HG03354 (cell line): Measurements from ENCODE around the gene RPTOR.
"Not testable (repeated sequence)": the region's sequence is repeated elsewhere in the genome, so short reads cannot be mapped to it uniquely, and the experiment has no call there.

Source experiments
- ATAC-seq: cut with Tn5 transposase; IDR thresholded peaks from one replicate; pipeline ENCODE4 v1.9.1; 2021; ENCODE audit warnings: mild to moderate bottlenecking; ENCODE audit not compliant: unreplicated experiment, poor library complexity, severe bottlenecking

Gene RPTOR

DNA sequence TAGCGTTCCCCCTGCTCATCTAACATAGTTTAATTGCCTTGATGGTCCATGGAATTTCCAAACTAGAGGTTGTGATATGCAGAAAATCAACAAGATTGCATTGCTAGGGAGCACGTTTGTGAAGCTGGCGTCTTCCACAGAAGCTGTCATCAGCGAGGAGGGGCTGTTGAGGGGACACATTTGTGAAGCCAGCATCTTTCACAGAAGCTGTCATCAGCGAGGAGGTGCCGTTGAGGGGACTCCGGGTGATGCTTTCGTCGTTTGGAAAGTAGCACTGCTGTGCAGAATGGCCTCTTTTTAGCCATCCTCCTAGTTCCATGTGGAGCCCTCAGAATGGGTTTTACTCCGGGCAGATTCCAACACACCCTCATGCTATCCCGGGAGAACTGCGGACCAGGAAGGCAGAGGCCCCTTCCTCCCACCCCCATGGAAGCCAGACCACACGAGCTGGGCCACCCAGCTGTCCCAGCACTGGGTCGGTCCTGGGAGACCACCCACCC lies 327.4 kb downstream of the RPTOR start:
- no peak for ATAC-seq

- ATAC-seq, result no peak
These were observed 328.1 kb downstream of the RPTOR start for GRCh38 chr17:80872501-80873306.

DNA sequence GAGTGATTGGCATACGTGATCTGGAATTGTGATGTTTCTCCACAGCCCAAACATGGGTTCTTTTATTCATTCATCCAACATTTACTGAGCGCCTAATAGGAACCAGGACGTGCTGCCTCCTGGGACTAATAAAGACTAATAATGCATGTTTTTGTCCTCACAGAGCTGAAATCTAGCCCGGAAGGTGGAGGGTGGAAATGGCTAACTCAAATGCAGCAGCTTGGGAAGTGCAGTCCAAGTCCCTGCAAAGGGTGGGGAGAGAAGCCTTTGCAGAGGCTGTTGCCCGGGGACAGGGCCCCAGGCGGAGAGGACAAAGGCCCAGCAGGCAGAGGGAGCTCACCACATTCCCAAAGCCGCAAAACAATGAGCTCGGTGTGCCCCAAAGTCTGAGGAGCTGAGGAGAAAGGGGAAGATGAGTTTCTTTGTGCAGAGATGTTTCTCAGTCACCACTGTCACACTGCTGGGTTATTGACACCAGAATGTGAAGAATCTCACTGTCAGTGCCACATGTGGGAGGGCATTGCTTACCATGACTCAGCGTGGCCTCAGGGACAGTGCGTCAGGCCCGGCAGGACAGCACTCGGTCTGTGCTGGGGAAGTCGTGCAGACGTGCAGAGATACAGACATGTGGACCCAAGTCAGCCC lies 328.8 kb downstream of the RPTOR start:
- no peak for ATAC-seq

DNA sequence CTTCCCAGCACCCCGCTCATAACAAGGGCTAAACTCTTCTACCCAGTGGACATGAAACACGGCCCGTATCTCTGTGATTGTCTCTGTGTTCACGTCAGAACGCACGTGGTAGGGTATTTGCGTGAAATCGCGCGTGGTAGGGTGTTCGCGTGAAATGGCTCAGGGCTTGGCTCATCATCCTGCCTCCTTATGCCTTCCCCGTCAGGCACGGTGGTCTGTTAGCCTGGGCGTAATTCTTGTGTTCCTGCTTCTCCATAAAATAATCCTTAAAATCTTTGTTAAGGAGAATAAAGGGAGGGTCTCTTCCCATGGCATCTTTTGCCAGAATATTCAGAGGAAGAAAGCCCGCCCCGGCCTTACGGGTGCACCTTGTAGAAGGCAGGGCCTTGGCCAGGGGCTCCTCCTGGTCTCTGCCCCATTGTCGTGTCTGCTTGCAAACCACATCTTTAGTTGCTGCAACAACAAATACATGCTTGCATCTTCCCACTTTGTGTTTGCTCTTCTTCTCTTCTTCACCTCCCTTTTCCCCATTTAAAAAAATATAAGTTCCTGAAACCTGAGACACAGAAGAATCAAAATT lies 330.3 kb downstream of the RPTOR start:
- ATAC-seq, result no peak

DNA sequence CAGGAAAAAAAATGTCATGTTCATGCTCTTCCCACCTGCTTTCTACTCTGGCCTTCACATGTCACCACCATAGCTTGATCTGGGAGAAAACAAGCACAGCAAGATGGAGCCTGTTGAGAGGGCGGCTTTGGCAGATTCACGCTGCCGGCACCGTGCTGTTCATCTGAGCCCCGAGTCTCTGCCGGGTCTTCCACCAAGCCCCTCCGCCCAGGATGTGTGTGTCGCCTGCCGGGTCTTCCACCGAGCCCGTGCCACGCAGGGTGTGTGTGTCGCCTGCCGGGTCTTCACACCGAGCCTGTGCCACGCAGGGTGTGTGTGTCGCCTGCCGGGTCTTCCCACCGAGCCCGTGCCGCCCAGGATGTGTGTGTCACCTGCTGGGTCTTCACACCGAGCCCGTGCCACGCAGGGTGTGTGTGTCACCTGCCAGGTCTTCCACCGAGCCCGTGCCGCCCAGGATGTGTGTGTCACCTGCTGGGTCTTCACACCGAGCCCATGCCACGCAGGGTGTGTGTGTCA lies 330.9 kb downstream of the RPTOR start:
- not testable (repeated sequence) for ATAC-seq

DNA sequence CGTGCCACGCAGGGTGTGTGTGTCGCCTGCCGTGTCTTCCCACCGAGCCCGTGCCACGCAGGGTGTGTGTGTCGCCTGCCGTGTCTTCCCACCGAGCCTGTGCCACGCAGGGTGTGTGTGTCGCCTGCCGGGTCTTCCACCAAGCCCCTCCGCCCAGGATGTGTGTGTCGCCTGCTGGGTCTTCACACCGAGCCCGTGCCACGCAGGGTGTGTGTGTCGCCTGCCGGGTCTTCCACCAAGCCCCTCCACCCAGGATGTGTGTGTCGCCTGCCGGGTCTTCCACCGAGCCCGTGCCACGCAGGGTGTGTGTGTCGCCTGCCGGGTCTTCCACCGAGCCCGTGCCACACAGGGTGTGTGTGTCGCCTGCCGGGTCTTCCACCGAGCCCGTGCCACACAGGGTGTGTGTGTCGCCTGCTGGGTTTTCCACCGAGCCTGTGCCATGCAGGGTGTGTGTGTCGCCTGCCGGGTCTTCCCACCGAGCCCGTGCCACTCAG lies 331.9 kb downstream of the RPTOR start:
- not testable (repeated sequence) for ATAC-seq

DNA sequence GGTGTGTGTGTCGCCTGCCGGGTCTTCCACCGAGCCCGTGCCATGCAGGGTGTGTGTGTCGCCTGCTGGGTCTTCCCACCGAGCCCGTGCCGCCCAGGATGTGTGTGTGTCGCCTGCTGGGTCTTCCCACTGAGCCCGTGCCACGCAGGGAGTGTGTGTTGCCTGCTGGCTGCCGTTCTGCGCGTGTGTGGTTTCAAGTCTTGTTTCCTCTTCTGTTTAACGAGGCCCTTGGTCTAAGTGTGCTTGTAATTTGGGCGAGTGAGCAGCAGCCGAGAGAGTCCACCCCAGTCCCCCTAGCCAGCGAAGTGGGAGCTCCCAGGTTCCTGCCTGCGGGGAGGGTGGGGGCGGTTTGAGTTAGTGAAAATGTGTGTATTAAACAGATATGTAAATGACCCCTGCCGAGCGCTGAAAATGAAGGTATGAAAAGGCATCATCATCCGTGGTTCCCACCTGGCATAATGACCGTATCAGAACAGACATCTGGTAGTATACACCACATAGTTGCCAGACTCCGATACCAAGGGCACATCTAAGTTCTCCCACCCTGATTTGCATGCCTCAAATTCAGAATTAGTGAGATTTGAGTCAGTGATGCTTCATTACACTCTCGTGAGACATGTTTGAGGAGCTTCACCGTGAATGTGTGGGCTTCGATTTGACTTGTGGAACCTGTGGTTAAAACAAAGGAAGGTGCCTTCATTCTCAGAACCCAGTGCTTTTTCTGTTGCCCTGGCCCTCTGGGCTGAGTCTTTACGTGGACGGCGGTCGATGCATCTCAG lies 332.5 kb downstream of the RPTOR start:
- peak; percentile 89 for ATAC-seq

- no peak for ATAC-seq
These were observed 333.2 kb downstream of the RPTOR start for GRCh38 chr17:80877729-80878303.

DNA sequence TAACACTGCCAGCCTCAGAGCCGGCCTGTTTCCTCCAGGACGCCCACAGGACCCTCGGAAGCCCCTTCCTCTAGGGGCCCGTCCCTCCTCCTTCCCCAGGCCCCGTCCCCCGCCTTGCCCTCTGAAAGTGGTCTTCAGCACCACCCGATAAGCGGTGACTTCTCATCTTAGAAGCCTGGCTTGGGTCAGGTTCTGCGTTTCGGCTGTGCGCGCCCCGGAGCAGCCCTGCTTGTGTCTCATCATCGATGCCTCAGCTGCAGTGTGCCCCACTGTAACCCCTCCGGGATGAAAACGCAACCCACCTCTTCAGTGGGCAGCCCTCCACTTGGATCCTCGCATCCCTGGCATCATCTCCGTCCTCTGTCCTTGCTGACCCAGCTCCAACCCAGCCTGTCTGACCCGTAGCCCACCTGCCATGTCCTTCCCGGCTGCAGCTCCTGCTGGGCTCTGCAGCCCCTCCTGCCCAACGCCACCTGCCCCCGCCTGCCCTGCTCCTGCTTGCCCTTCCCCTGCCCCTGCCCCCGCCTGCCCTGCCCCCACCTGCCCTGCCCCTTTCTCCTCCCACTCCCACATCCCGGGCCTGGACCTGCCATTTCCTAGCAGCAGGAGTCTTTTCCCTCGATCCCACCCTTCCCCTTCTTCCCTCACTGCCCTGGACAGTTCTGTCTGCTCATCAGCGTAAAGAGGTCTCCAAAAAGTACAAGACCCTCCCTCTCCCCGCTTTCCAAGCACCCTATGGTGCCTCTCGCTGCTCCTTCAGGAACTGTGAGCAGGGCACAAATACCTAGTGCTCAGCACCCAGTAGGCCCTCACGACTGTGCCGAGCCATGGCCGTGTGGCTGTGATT lies 334.5 kb downstream of the RPTOR start:
- ATAC-seq, result no peak

GRCh38 chr17:80879723-80880647 lies 335.3 kb downstream of the RPTOR start:
- no peak for ATAC-seq

- no peak for ATAC-seq
These were observed 336.0 kb downstream of the RPTOR start for GRCh38 chr17:80880648-80880985.

DNA sequence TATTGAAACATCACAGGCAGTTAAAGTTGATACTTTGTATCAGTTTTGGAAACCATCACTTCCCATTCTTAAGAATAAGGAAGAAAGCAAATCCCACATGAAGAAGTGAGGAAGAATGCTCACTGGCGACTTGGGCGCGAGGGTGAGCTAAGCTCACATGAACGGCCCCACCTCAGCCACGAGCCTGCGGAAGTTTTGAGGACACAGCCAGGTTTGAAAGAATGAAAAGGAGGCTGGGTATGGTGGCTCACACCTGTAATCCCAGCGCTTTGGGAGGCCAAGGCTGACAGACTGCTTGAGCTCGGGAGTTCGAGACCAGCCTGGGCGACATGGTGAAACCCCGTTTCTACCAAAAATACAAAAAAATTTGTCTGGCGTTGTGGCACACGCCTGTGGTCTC lies 336.7 kb downstream of the RPTOR start:
- no peak for ATAC-seq

- no peak for ATAC-seq
These were observed 337.7 kb downstream of the RPTOR start for GRCh38 chr17:80882323-80882722.

DNA sequence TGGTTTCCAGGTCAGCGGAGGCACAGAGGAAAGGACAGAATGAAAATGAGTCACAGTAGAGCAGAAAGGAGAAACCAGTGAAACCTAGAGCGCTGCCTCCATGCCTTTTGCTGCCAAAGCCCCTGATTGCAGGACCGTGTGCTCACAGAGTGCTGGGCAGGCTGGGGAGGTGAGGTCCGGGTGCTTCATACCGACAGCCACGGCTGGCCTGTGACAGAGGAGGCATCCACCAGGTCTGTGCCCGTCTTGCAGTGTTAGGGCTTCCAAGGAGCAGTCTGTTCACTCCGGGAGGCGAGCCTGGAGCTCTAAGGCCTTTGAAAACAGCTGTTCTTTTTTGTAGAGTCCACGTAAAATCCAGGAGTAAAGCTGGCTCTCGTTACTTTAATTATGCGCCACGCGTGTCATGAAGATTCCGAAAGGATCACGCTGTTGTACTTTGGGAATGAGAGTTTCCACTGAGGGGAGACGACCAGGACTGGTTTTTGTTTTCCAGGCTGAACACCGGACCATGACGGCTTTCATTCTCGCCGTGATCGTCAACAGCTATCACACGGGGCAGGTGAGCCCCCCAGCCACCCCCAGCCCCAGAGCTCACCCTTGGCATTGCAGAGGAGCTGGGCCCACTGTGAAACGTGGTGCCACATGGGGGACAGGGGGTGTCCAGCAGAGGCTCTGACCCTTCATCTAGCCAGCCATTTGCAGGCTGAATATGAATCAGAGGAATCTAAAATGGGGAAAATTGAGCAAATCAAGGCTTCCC lies 338.5 kb downstream of the RPTOR start:
- no peak for ATAC-seq

- no peak for ATAC-seq
These were observed 339.4 kb downstream of the RPTOR start for GRCh38 chr17:80883831-80884735.

- ATAC-seq, result no peak
These were observed 340.2 kb downstream of the RPTOR start for GRCh38 chr17:80884811-80885210.
